ENCODE results near the gene HLCS.

GRCh38 chr21:36792505-36792967 is 173.9 kb downstream of the HLCS start:
- no peak for TF ChIP-seq CTCF (conservative IDR thresholded peaks at IDR 0.05; ENCODE audit: low read length)
- no peak for TF ChIP-seq EZH2phosphoT487 (IDR thresholded peaks at IDR 0.05; ENCODE audit: borderline replicate concordance)

Data from Loucy (cell line).